GM12878 (cell line): ENCODE data around the gene SIDT2. TPM values are rescaled to one million over a fixed set of nuclear protein-coding genes. Genes with fewer than 3 reads are reported as not detected.

Experiments
- ATAC-seq: fragments of 200-7000 bp; cut with Tn5 transposase; 3 replicates; pipeline ENCODE4 v1.9.1; 2020; ENCODE audit warnings: mild to moderate bottlenecking, moderate library complexity
- BruUV-seq: library from RNA; stranded (reverse); fragments of 400-500 nt; replicated peaks from 2 replicates; lab custom pipeline; 2021; lab: Mats Ljungman, UMichigan
- CTCF ChIA-PET: fragments of 300-600 bp; sonication (Branson Sonifier 250); formaldehyde crosslinking; extraction: SDS; loops from one replicate; lab custom pipeline; 2021; ENCODE audit warnings: inconsistent platforms; lab: Yijun Ruan, JAX
- POLR2A ChIA-PET: fragments of 350-600 bp; formaldehyde crosslinking; extraction: SDS; loops from one replicate; lab custom pipeline; 2021; ENCODE audit warnings: inconsistent platforms; lab: Charles Lee
- RAD21 ChIA-PET: fragments of 300-600 bp; sonication (Branson Sonifier 250); formaldehyde crosslinking; loops from one replicate; lab custom pipeline; 2023; ENCODE audit warnings: antibody characterized with exemption; ENCODE audit not compliant: unreplicated experiment; lab: Charles Lee
- SMC1A ChIA-PET: fragments of 300-600 bp; sonication (Branson Sonifier 250); formaldehyde crosslinking; loops from one replicate; lab custom pipeline; 2023; ENCODE audit not compliant: unreplicated experiment, uncharacterized antibody; lab: Charles Lee
- DNase-seq: peaks from one replicate; pipeline ENCODE4 v3.0.0-alpha.2; 2011; ENCODE audit warnings: low read depth, low spot score
- FAIRE-seq: peaks from 3 replicates; lab custom pipeline; 2011; peaks lifted over from hg19 to GRCh38; lab: Jason Lieb, UNC
- H2AFZ ChIP-seq: 2 replicates; pipeline ENCODE4 v1.6.0; 2011; ENCODE audit warnings: low read depth, low read length, control low read depth; ENCODE audit not compliant: control insufficient read depth
- H3K27ac ChIP-seq: 2 replicates; pipeline ENCODE4 v1.5.1; 2011; ENCODE audit warnings: control low read depth; ENCODE audit not compliant: control insufficient read depth, insufficient read depth
- H3K27me3 ChIP-seq, 2 experiments: replicated peaks in 1 of 2; 2 replicates each; pipeline versions ENCODE4 v1.6.0 to v1.6.1; 2011; ENCODE audit warnings: low read length in 1 of 2; ENCODE audit not compliant: control insufficient read depth in 2 of 2, insufficient read depth in 2 of 2
- H3K36me3 ChIP-seq, 2 experiments: 2 replicates each; pipeline ENCODE4 v1.5.1; 2011; ENCODE audit warnings: low read length in 1 of 2; ENCODE audit not compliant: control insufficient read depth in 2 of 2, insufficient read depth in 2 of 2
- H3K4me1 ChIP-seq: 2 replicates; pipeline ENCODE4 v1.6.1; 2011; ENCODE audit warnings: mild to moderate bottlenecking, low read length, moderate library complexity, mixed read lengths; ENCODE audit not compliant: control insufficient read depth, insufficient read depth
- H3K4me2 ChIP-seq: 2 replicates; pipeline ENCODE4 v1.6.0; 2011; ENCODE audit warnings: control low read depth; ENCODE audit not compliant: control insufficient read depth, insufficient read depth
- H3K4me3 ChIP-seq: fragments of 200-600 bp; sonication (generic); 2 replicates; pipeline ENCODE4 v1.5.1; 2016
- H3K79me2 ChIP-seq: 2 replicates; pipeline ENCODE4 v1.6.0; 2011; ENCODE audit warnings: low read length; ENCODE audit not compliant: control insufficient read depth, insufficient read depth
- H3K9ac ChIP-seq: 2 replicates; pipeline ENCODE4 v1.8.0; 2011; ENCODE audit warnings: low read length, control low read depth, mixed read lengths; ENCODE audit not compliant: control insufficient read depth, insufficient read depth
- H3K9me3 ChIP-seq: replicated peaks from 3 replicates; pipeline ENCODE4 v1.5.1; 2011; ENCODE audit warnings: mild to moderate bottlenecking, low read length; ENCODE audit not compliant: control insufficient read depth, insufficient read depth
- H4K20me1 ChIP-seq: 2 replicates; pipeline ENCODE4 v1.6.0; 2011; ENCODE audit not compliant: control insufficient read depth, insufficient read depth
- CTCF ChIP-seq, 3 experiments: IDR thresholded peaks in 2 of 3; conservative IDR thresholded peaks in 1 of 3; 2 replicates each; pipeline ENCODE4 v1.5.1; 2011; ENCODE audit warnings: low read depth in 3 of 3, low read length in 3 of 3, mild to moderate bottlenecking in 3 of 3, control low read depth in 2 of 3, moderate library complexity in 2 of 3, inconsistent platforms in 1 of 3, mixed read lengths in 1 of 3; ENCODE audit not compliant: control insufficient read depth in 2 of 3, insufficient read depth in 1 of 3; ENCODE audit errors: extremely low read depth in 1 of 3
- RAD21 ChIP-seq: IDR thresholded peaks from 2 replicates; pipeline ENCODE4 v1.6.1; 2011; ENCODE audit warnings: mild to moderate bottlenecking, low read depth, low read length, moderate library complexity; ENCODE audit not compliant: insufficient read depth
- RUNX3 ChIP-seq: IDR thresholded peaks from 2 replicates; pipeline ENCODE4 v1.6.1; 2012; ENCODE audit warnings: low read length, inconsistent platforms
- SMARCA5 ChIP-seq: fragments of 450-650 bp; IDR thresholded peaks from 2 replicates; pipeline ENCODE4 v1.6.1; 2017; ENCODE audit warnings: mild to moderate bottlenecking
- SRF ChIP-seq, 2 experiments: IDR thresholded peaks; 2 replicates each; pipeline ENCODE4 v1.6.1; 2011; ENCODE audit warnings: low read depth in 2 of 2, low read length in 2 of 2, mild to moderate bottlenecking in 1 of 2, moderate library complexity in 1 of 2
- ZNF622 ChIP-seq: fragments of 450-650 bp; IDR thresholded peaks from 2 replicates; pipeline ENCODE4 v1.6.1; 2017; ENCODE audit warnings: mild to moderate bottlenecking, inconsistent platforms
- WGBS: methylation state at CpG from one replicate; pipeline ENCODE4 v1.1.6; 2016; ENCODE audit warnings: low lambda C conversion rate; ENCODE audit not compliant: insufficient replicate concordance, insufficient coverage; ENCODE audit errors: missing lambda C conversion rate; 5-methylcytosine and 5-hydroxymethylcytosine counted together
- in situ Hi-C: fragments of 300-500 bp; cut with MboI; formaldehyde crosslinking; loops from 9 replicates; pipeline ENCODE4 v1.14.3; 2018; ENCODE audit warnings: mixed read lengths
- intact Hi-C: fragments of 100-400 bp; cut with micrococcal nuclease; formaldehyde crosslinking; loops from one replicate; pipeline ENCODE4 v1.14.2; 2022; ENCODE audit not compliant: unreplicated experiment
- polyA plus RNA-seq, 11 experiments: library from polyadenylated mRNA; depleted of rRNA in 4 of 11; unstranded in 6 of 11; stranded (reverse) in 5 of 11; fragments of >200 nt; fragmentation: Nextera tagmentation in 4 of 11; fragmentation: Illumina TruSeq in 1 of 11; extraction: Ambion mirVana in 4 of 11; extraction: Trizol in 1 of 11; gene quantifications; 1 replicate in 1 of 11; 2 replicates in 10 of 11; pipeline versions ENCODE4 v1.2.1 to v1.2.3, GENCODE V29; 2011 to 2016; ENCODE audit warnings: inconsistent platforms in 2 of 11, missing spikeins in 2 of 11, low read depth in 1 of 11
- total RNA-seq, 4 experiments: library from RNA; depleted of rRNA in 3 of 4; stranded (reverse); fragments of >200 nt in 3 of 4; fragmentation: Illumina TruSeq in 1 of 4; extraction: Trizol in 1 of 4; gene quantifications; 2 replicates each; pipeline versions ENCODE4 v1.2.1 to v1.2.3, GENCODE V29; 2013 to 2021

SIDT2 gene
- total and polyA plus RNA-seq, 10 of the 15 experiments (the other 5 are each of a cell fraction or from before 2014, with no cell fraction given): 4.9 to 23.9 (median 10.3) TPM

- peak; percentile 90 for TF ChIP-seq RAD21
Measured at GRCh38 chr11:117226388-117227385, 48.1 kb downstream of the SIDT2 start (continued).

GRCh38 chr11:117228091-117228490, 49.5 kb downstream of the SIDT2 start:
- H3K9ac ChIP-seq: no peak overlapping the region
- H2AFZ ChIP-seq: no peak overlapping the region
- H3K27me3 ChIP-seq: no peaks in the 10 kb centered on the region
- H3K9me3 ChIP-seq: no peaks in the 10 kb centered on the region
- ATAC-seq (no peak), FAIRE-seq (no peak), DNase-seq (no peak)
- H3K4me1 ChIP-seq: peaks cover 9% of the 10 kb centered on the region
- no TSS peak for BruUV-seq
- H4K20me1 ChIP-seq: no peaks in the 10 kb centered on the region; the same call in 1 of the 2 replicates
- ChIA-PET RAD21 (interaction anchor here (1.6 to 9.9 kb wide), 4 partner anchors 47 to 122 kb away, joined by 3 to 159 read pairs (median 8); partner anchors contain the start of genes PAFAH1B2 and SIDT2), POLR2A (interaction anchor here (0.5 to 1.6 kb wide), 3 partner anchors 50 to 453 kb away, joined by 3 to 6 read pairs (median 3); partner anchors contain the start of gene SIDT2), SMC1A (interaction anchor here (0.9 to 12.2 kb wide), 4 partner anchors 47 to 347 kb away, joined by 3 to 187 read pairs (median 4); partner anchors contain the start of gene SIDT2), CTCF (interaction anchor here (0.7 to 17.3 kb wide), 7 partner anchors 8 to 428 kb away, joined by 3 to 422 read pairs (median 10); partner anchors contain the start of gene SIDT2)
- in situ Hi-C loops: loop anchor here (5.0 kb wide), 1 partner anchor 351 kb away; no protein-coding TSS in a partner anchor
- intact Hi-C loops: loop anchor here (5.0 kb wide), 2 partner anchors 391 to 436 kb away; partner anchors contain the start of genes APOA1 and APOA5
- TF ChIP-seq RUNX3: no peak
- no peak for TF ChIP-seq SRF (IDR thresholded peaks at IDR 0.05; ENCODE audit: low read depth in 2 of 2, low read length in 2 of 2)
- no peak for TF ChIP-seq CTCF (IDR thresholded peaks at IDR 0.05 in 2 of 3, conservative IDR thresholded peaks at IDR 0.05 in 1 of 3; ENCODE audit: control insufficient read depth in 2 of 3, extremely low read depth in 1 of 3, insufficient read depth in 1 of 3, low read depth in 3 of 3, low read length in 3 of 3)
- TF ChIP-seq SMARCA5: no peak
- TF ChIP-seq ZNF622: no peak
- H3K4me3 ChIP-seq: no peak overlapping the region
- no peak overlapping the region for H3K4me2 ChIP-seq
- H3K36me3 ChIP-seq: peaks cover 28 to 30% of the 10 kb centered on the region in 2 experiments; a peak in 3 of 4 replicates
- WGBS: 99% methylated on average over 11 of the region's 11 CpGs
- H3K79me2 ChIP-seq: peaks cover 38% of the 10 kb centered on the region
- H3K27ac ChIP-seq: no peak overlapping the region
